HFF-Myc (cell line): Measurements from ENCODE around the gene FMO2.

ENCODE experiments used
- DNase-seq: peaks from one replicate; pipeline ENCODE4 v3.0.0-alpha.2; 2011; ENCODE audit warnings: low read depth; ENCODE audit errors: extremely low read depth
- H3K4me3 ChIP-seq: replicated peaks from 2 replicates; pipeline ENCODE4 v1.5.1; 2011; ENCODE audit warnings: low read depth, mild to moderate bottlenecking, control low read depth, low read length
- TF ChIP-seq, protein P1 (sequence below): IDR thresholded peaks from 2 replicates; pipeline ENCODE4 v1.5.1; 2012; ENCODE audit warnings: mild to moderate bottlenecking, low read depth, low read length, control low read depth; ENCODE audit errors: missing control alignments

FMO2 gene, protein sequence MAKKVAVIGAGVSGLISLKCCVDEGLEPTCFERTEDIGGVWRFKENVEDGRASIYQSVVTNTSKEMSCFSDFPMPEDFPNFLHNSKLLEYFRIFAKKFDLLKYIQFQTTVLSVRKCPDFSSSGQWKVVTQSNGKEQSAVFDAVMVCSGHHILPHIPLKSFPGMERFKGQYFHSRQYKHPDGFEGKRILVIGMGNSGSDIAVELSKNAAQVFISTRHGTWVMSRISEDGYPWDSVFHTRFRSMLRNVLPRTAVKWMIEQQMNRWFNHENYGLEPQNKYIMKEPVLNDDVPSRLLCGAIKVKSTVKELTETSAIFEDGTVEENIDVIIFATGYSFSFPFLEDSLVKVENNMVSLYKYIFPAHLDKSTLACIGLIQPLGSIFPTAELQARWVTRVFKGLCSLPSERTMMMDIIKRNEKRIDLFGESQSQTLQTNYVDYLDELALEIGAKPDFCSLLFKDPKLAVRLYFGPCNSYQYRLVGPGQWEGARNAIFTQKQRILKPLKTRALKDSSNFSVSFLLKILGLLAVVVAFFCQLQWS

GRCh38 chr1:171185091-171185490 lies at the start of gene FMO2:
FMO2 (plus strand) TSS chr1:171185300; CDS start chr1:171185714, 414 bp downstream.
- no peak within 1 kb of the TSS for H3K4me3 ChIP-seq
- TF ChIP-seq, protein P1, sequence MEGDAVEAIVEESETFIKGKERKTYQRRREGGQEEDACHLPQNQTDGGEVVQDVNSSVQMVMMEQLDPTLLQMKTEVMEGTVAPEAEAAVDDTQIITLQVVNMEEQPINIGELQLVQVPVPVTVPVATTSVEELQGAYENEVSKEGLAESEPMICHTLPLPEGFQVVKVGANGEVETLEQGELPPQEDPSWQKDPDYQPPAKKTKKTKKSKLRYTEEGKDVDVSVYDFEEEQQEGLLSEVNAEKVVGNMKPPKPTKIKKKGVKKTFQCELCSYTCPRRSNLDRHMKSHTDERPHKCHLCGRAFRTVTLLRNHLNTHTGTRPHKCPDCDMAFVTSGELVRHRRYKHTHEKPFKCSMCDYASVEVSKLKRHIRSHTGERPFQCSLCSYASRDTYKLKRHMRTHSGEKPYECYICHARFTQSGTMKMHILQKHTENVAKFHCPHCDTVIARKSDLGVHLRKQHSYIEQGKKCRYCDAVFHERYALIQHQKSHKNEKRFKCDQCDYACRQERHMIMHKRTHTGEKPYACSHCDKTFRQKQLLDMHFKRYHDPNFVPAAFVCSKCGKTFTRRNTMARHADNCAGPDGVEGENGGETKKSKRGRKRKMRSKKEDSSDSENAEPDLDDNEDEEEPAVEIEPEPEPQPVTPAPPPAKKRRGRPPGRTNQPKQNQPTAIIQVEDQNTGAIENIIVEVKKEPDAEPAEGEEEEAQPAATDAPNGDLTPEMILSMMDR = no peak
- no peak for DNase-seq

- DNase-seq = no peak
- H3K4me3 ChIP-seq = no peak overlapping the region
- TF ChIP-seq, protein P1 = no peak
These were observed 47.5 kb upstream of the FMO2 start for GRCh38 chr1:171137580-171137979.

GRCh38 chr1:171138980-171139379 lies 46.1 kb upstream of the FMO2 start:
- TF ChIP-seq, protein P1 = no peak
- DNase-seq = no peak
- no peak overlapping the region for H3K4me3 ChIP-seq

DNA sequence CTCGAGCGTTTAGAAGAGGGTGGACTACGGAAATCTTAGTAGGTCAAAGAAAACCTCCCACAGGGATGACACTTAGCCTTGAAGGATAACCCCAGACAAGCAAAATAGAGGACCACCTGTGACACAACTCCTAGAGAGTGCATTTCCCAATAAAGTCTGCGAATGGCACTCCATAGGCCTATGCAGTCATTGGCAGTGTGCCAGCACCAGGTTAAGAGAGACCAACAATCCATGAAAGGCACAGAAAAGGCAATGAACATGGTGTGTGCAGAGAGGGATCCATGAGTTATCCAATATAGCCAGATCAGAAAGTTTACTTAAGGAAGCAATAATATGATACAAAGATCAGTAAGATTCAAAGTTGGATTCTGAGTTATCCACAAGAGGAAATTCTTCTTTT lies 45.2 kb upstream of the FMO2 start:
- TF ChIP-seq, protein P1 = no peak

GRCh38 chr1:171140401-171140800 lies 44.7 kb upstream of the FMO2 start:
- DNase-seq = no peak
- TF ChIP-seq, protein P1 = no peak

More for the DNA sequence above, 45.2 kb upstream of the FMO2 start:
- no peak for DNase-seq
- H3K4me3 ChIP-seq = no peak overlapping the region

GRCh38 chr1:171140956-171141687 lies 44.0 kb upstream of the FMO2 start:
- H3K4me3 ChIP-seq = no peak overlapping the region
- no peak for DNase-seq

More at GRCh38 chr1:171140401-171140800, 44.7 kb upstream of the FMO2 start:
- H3K4me3 ChIP-seq = no peak overlapping the region

More at GRCh38 chr1:171140956-171141687, 44.0 kb upstream of the FMO2 start:
- TF ChIP-seq, protein P1 = no peak
